Fibroblast of lung (primary cell): ENCODE results near the gene SORCS2.

Experiments
- EZH2 ChIP-seq: IDR thresholded peaks from 2 replicates; pipeline ENCODE4 v1.5.1; 2012; ENCODE audit warnings: low read length, control low read depth, mild to moderate bottlenecking; ENCODE audit errors: missing control alignments
- TF ChIP-seq, protein P1 (sequence below), 2 donors: IDR thresholded peaks in 1 of 2; conservative IDR thresholded peaks in 1 of 2; 1 replicate in 1 of 2; 2 replicates in 1 of 2; pipeline ENCODE4 v1.5.1; 2011 to 2012; ENCODE audit warnings: low read length in 2 of 2, control low read depth in 1 of 2, inconsistent platforms in 1 of 2, low read depth in 1 of 2, mild to moderate bottlenecking in 1 of 2

DNA sequence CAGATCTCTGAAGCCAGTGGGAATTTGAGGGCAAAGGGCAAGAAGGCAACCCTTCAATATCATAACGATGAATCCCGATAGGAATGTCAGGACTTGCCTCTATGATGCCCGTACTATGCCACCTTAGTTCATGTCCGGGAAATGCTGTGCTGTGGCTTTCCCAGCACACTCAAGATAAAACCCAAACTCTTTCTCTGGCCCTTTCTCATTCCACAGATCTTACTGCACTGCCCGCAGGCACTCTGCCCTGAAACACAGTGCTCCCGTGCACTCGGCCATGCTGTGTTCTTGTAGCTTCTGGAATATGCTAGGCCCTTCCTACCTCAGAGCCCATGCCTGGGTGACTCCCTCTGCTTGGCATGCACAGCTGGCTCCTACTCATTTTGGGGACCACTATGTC, 26.3 kb downstream of the SORCS2 start:
- TF ChIP-seq, protein P1, sequence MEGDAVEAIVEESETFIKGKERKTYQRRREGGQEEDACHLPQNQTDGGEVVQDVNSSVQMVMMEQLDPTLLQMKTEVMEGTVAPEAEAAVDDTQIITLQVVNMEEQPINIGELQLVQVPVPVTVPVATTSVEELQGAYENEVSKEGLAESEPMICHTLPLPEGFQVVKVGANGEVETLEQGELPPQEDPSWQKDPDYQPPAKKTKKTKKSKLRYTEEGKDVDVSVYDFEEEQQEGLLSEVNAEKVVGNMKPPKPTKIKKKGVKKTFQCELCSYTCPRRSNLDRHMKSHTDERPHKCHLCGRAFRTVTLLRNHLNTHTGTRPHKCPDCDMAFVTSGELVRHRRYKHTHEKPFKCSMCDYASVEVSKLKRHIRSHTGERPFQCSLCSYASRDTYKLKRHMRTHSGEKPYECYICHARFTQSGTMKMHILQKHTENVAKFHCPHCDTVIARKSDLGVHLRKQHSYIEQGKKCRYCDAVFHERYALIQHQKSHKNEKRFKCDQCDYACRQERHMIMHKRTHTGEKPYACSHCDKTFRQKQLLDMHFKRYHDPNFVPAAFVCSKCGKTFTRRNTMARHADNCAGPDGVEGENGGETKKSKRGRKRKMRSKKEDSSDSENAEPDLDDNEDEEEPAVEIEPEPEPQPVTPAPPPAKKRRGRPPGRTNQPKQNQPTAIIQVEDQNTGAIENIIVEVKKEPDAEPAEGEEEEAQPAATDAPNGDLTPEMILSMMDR (conservative IDR thresholded peaks at IDR 0.05 in 1 of 2, IDR thresholded peaks at IDR 0.05 in 1 of 2; ENCODE audit: low read depth in 1 of 2, low read length in 2 of 2), result no peak
- no peak for TF ChIP-seq EZH2
